ENCODE data around the gene TNFRSF25. TPM values are rescaled to one million over a fixed set of nuclear protein-coding genes. Genes with fewer than 3 reads are reported as not detected.

The TNFRSF25 gene, protein sequence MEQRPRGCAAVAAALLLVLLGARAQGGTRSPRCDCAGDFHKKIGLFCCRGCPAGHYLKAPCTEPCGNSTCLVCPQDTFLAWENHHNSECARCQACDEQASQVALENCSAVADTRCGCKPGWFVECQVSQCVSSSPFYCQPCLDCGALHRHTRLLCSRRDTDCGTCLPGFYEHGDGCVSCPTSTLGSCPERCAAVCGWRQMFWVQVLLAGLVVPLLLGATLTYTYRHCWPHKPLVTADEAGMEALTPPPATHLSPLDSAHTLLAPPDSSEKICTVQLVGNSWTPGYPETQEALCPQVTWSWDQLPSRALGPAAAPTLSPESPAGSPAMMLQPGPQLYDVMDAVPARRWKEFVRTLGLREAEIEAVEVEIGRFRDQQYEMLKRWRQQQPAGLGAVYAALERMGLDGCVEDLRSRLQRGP
- total RNA-seq (2014; rRNA removed; shearing (Covaris generic)) (5.6 and 12.1 TPM in 2 replicates), polyA plus RNA-seq (2016; fragmentation: Nextera tagmentation; extraction: Ambion mirVana) (2.5 and 3.1 TPM in 2 replicates)

GRCh38 chr1:6466023-6466422 lies at the start of gene TNFRSF25:
TNFRSF25 (minus strand) TSS chr1:6466173; CDS start chr1:6466107, 66 bp downstream.
- Histone ChIP-seq H2AFZ (no peak within 1 kb of the TSS), H3K9me2 (ENCODE audit: insufficient read depth) (no peaks in the 10 kb centered on the region), H3K9me3 (ENCODE audit: low read depth) (no peaks in the 10 kb centered on the region), H3K36me3 (ENCODE audit: low read depth) (no peaks in the 10 kb centered on the region), H3K4me1 (ENCODE audit: insufficient read depth) (no peaks in the 10 kb centered on the region), H3K4me3 (no peak within 1 kb of the TSS), H3F3A (ENCODE audit: insufficient read depth) (no peaks in the 10 kb centered on the region), H3K27me3 (replicated peaks; ENCODE audit: insufficient read depth) (peaks cover 2% of the 10 kb centered on the region; the same call in 1 of the 2 replicates), H3K79me2 (ENCODE audit: insufficient read depth) (no peaks in the 10 kb centered on the region), H4K20me1 (ENCODE audit: insufficient read depth) (no peaks in the 10 kb centered on the region), H3K27ac (no peak within 1 kb of the TSS), H3K9ac (no peak within 1 kb of the TSS), H3K4me2 (ENCODE audit: unreplicated experiment) (no peak within 1 kb of the TSS)
- DNase-seq = no peak
- no peak for TF ChIP-seq EZH2phosphoT487 (IDR thresholded peaks at IDR 0.05; ENCODE audit: insufficient read depth, low read depth)
- no peak for TF ChIP-seq EZH2 (IDR thresholded peaks at IDR 0.05; ENCODE audit: insufficient read depth, poor library complexity, severe bottlenecking)
- 30 to 52% methylated on average over 10 to 24 of the region's 43 CpGs for WGBS, 2 experiments (ENCODE audit: low coverage in 1 of 2, low lambda C conversion rate in 2 of 2, missing lambda C conversion rate in 2 of 2)
- in situ Hi-C loops (cut with MboI) = no loop called here

- H4K20me1 ChIP-seq (ENCODE audit: insufficient read depth) = no peaks in the 10 kb centered on the region
- no peak overlapping the region for H2AFZ ChIP-seq
- in situ Hi-C loops (cut with MboI) = no loop called here
- no peak overlapping the region for H3K4me2 ChIP-seq (ENCODE audit: unreplicated experiment)
- H3K27ac ChIP-seq = no peak overlapping the region
- no peaks in the 10 kb centered on the region for H3K27me3 ChIP-seq (replicated peaks; ENCODE audit: insufficient read depth)
- no peak for TF ChIP-seq EZH2 (IDR thresholded peaks at IDR 0.05; ENCODE audit: insufficient read depth, poor library complexity, severe bottlenecking)
- TF ChIP-seq EZH2phosphoT487 (IDR thresholded peaks at IDR 0.05; ENCODE audit: insufficient read depth, low read depth) = no peak
- 56 to 58% methylated on average over 4 of the region's 4 CpGs for WGBS, 2 experiments (ENCODE audit: low coverage in 1 of 2, low lambda C conversion rate in 2 of 2, missing lambda C conversion rate in 2 of 2)
- no peaks in the 10 kb centered on the region for H3K79me2 ChIP-seq (ENCODE audit: insufficient read depth)
- peak; percentile 42 for DNase-seq
- no peaks in the 10 kb centered on the region for H3K9me3 ChIP-seq (ENCODE audit: low read depth)
- no peak overlapping the region for H3K4me3 ChIP-seq
- peaks cover 7% of the 10 kb centered on the region for H3F3A ChIP-seq (ENCODE audit: insufficient read depth)
- no peaks in the 10 kb centered on the region for H3K36me3 ChIP-seq (ENCODE audit: low read depth)
- peaks cover 29% of the 10 kb centered on the region for H3K4me1 ChIP-seq (ENCODE audit: insufficient read depth)
- H3K9ac ChIP-seq = no peak overlapping the region
- H3K9me2 ChIP-seq (ENCODE audit: insufficient read depth) = no peaks in the 10 kb centered on the region
Measured at GRCh38 chr1:6515771-6516170, 49.8 kb upstream of the TNFRSF25 start.

DNA sequence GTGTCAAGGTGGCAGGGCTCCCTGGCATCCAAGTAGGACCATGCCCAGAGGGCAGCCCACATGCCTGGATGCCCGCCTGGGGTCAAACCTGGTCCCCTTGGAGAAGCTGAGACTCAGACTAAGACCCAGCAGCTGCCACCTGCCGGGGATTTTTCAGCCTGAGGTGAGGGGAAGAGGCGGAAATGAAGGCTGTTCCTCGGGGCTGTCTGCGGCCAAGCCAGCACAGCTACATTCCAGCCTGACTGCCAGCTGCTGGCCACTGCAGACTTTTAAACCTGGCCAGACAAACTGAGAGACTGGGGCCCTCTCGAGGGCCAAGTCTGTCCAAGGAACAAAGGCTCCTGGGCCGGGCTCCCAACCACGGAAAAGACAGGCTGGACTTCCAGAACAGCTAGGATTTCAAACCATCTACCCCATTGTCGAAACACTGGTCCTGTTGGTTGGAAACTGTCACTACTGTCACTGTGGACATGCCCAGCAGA lies 47.4 kb upstream of the TNFRSF25 start:
- Histone ChIP-seq H2AFZ (no peak overlapping the region), H3K36me3 (ENCODE audit: low read depth) (no peaks in the 10 kb centered on the region), H3K27me3 (replicated peaks; ENCODE audit: insufficient read depth) (no peaks in the 10 kb centered on the region), H3K9ac (no peak overlapping the region), H3F3A (ENCODE audit: insufficient read depth) (no peaks in the 10 kb centered on the region), H3K79me2 (ENCODE audit: insufficient read depth) (no peaks in the 10 kb centered on the region), H3K4me3 (no peak overlapping the region), H3K9me3 (ENCODE audit: low read depth) (no peaks in the 10 kb centered on the region), H4K20me1 (ENCODE audit: insufficient read depth) (no peaks in the 10 kb centered on the region), H3K4me2 (ENCODE audit: unreplicated experiment) (no peak overlapping the region), H3K9me2 (ENCODE audit: insufficient read depth) (no peaks in the 10 kb centered on the region), H3K27ac (no peak overlapping the region), H3K4me1 (ENCODE audit: insufficient read depth) (peaks cover 13% of the 10 kb centered on the region; the same call in 1 of the 2 replicates)
- in situ Hi-C loops (cut with MboI) = no loop called here
- TF ChIP-seq EZH2 (IDR thresholded peaks at IDR 0.05; ENCODE audit: insufficient read depth, poor library complexity, severe bottlenecking) = no peak
- DNase-seq = no peak
- 65 to 66% methylated on average over 9 of the region's 9 CpGs for WGBS, 2 experiments (ENCODE audit: low coverage in 1 of 2, low lambda C conversion rate in 2 of 2, missing lambda C conversion rate in 2 of 2)

GRCh38 chr1:6512908-6513280 lies 46.9 kb upstream of the TNFRSF25 start:
- no peaks in the 10 kb centered on the region for H3K79me2 ChIP-seq (ENCODE audit: insufficient read depth)
- no peak overlapping the region for H2AFZ ChIP-seq
- H3K4me1 ChIP-seq (ENCODE audit: insufficient read depth) = peaks cover 13% of the 10 kb centered on the region; the same call in 1 of the 2 replicates
- H3K36me3 ChIP-seq (ENCODE audit: low read depth) = no peaks in the 10 kb centered on the region
- TF ChIP-seq EZH2phosphoT487 (IDR thresholded peaks at IDR 0.05; ENCODE audit: insufficient read depth, low read depth) (no peak), EZH2 (IDR thresholded peaks at IDR 0.05; ENCODE audit: insufficient read depth, poor library complexity, severe bottlenecking) (no peak)
- 83 to 95% methylated on average over 7 to 8 of the region's 8 CpGs for WGBS, 2 experiments (ENCODE audit: low coverage in 1 of 2, low lambda C conversion rate in 2 of 2, missing lambda C conversion rate in 2 of 2)
- no peaks in the 10 kb centered on the region for H4K20me1 ChIP-seq (ENCODE audit: insufficient read depth)
- H3K4me3 ChIP-seq = no peak overlapping the region
- no peak overlapping the region for H3K4me2 ChIP-seq (ENCODE audit: unreplicated experiment)
- H3K27ac ChIP-seq = no peak overlapping the region
- H3K9ac ChIP-seq = no peak overlapping the region
- in situ Hi-C loops (cut with MboI) = no loop called here
- no peaks in the 10 kb centered on the region for H3K27me3 ChIP-seq (replicated peaks; ENCODE audit: insufficient read depth)
- no peak for DNase-seq
- no peaks in the 10 kb centered on the region for H3F3A ChIP-seq (ENCODE audit: insufficient read depth)
- H3K9me2 ChIP-seq (ENCODE audit: insufficient read depth) = no peaks in the 10 kb centered on the region
- no peaks in the 10 kb centered on the region for H3K9me3 ChIP-seq (ENCODE audit: low read depth)
